Uterus (tissue), 4 donors: ENCODE results near the gene CDC42SE1. TPM values are rescaled to one million over a fixed set of nuclear protein-coding genes. Genes with fewer than 3 reads are reported as not detected.
A peak's percentile ranks its signal among the peaks of the same experiment; 100 is the strongest.

Source experiments
- DNase-seq, 2 donors: peaks; one replicate each; pipeline ENCODE4 v3.0.0-alpha.2; 2019 to 2020
- H3K27ac ChIP-seq, 2 donors: fragments of 200-600 bp; sonication (generic); 1 replicate in 1 of 2; 2 replicates in 1 of 2; pipeline ENCODE4 v1.5.1; 2016 to 2018
- H3K27me3 ChIP-seq, 2 donors: fragments of 200-600 bp; sonication (generic); one replicate each; pipeline ENCODE4 v1.5.1; 2018 to 2019; ENCODE audit warnings: control low read depth in 1 of 2
- H3K36me3 ChIP-seq, 2 donors: fragments of 200-600 bp; sonication (generic); one replicate each; pipeline ENCODE4 v1.5.1; 2019; ENCODE audit warnings: control low read depth in 1 of 2
- H3K4me1 ChIP-seq, 2 donors: fragments of 200-600 bp; sonication (generic); one replicate each; pipeline ENCODE4 v1.5.1; 2018 to 2019; ENCODE audit warnings: control low read depth in 1 of 2
- H3K4me3 ChIP-seq, 2 donors: fragments of 200-600 bp; sonication (generic); 1 replicate in 1 of 2; 2 replicates in 1 of 2; pipeline ENCODE4 v1.5.1; 2018 to 2019; ENCODE audit warnings: mild to moderate bottlenecking in 1 of 2
- H3K9me3 ChIP-seq, 2 donors: fragments of 200-600 bp; sonication (generic); one replicate each; pipeline ENCODE4 v1.5.1; 2019; ENCODE audit warnings: control low read depth in 1 of 2
- CTCF ChIP-seq, 4 experiments: fragments of 200-600 bp in 2 of 4; fragments of 450-650 bp in 2 of 4; sonication (generic) in 2 of 4; IDR thresholded peaks; one replicate each; pipeline ENCODE4 v1.5.1; 2016 to 2019; ENCODE audit warnings: antibody characterized with exemption in 4 of 4, mild to moderate bottlenecking in 2 of 4, moderate library complexity in 1 of 4
- POLR2A ChIP-seq, 2 donors: fragments of 450-650 bp; IDR thresholded peaks; one replicate each; pipeline ENCODE4 v1.6.1; 2016; ENCODE audit warnings: antibody characterized with exemption in 2 of 2, mild to moderate bottlenecking in 1 of 2, moderate library complexity in 1 of 2
- intact Hi-C: fragments of 100-400 bp; cut with DNase I; formaldehyde crosslinking; loops from one replicate; pipeline ENCODE4 v1.15.1; 2023; ENCODE audit warnings: low total_unique reads
- total RNA-seq, 4 donors: library from RNA; depleted of rRNA in 3 of 4; stranded (reverse); fragments of >200 nt in 3 of 4; gene quantifications; one replicate each; pipeline versions ENCODE4 v1.1.0 to v1.2.4, GENCODE V29; 2014 to 2023
- donor health status: DM: yes; HTN: yes; CAD: no.

The CDC42SE1 gene
- total RNA-seq, 4 donors from 2014 or later: 21.5 to 80.8 (median 39.4) TPM

- Histone ChIP-seq H3K36me3 (no peaks in the 10 kb centered on the region), H3K9me3 (no peaks in the 10 kb centered on the region)
Observed at GRCh38 chr1:151051356-151052009, 7.9 kb downstream of the CDC42SE1 start.

GRCh38 chr1:151050051-151050688 lies 9.3 kb downstream of the CDC42SE1 start:
- intact Hi-C loops: no loop called here
- Histone ChIP-seq H3K36me3 (no peaks in the 10 kb centered on the region), H3K27ac (no peak overlapping the region), H3K9me3 (no peaks in the 10 kb centered on the region), H3K27me3 (no peaks in the 10 kb centered on the region), H3K4me3 (no peak overlapping the region), H3K4me1 (no peaks in the 10 kb centered on the region)
- no peak for DNase-seq
- no peak for TF ChIP-seq CTCF (IDR thresholded peaks at IDR 0.05)
- TF ChIP-seq POLR2A (IDR thresholded peaks at IDR 0.05): no peak

More at GRCh38 chr1:151051356-151052009, 7.9 kb downstream of the CDC42SE1 start:
- Histone ChIP-seq H3K27me3 (no peaks in the 10 kb centered on the region), H3K4me1 (peaks cover 0 to 9% of the 10 kb centered on the region in 2 donors), H3K27ac (no peak overlapping the region), H3K4me3 (no peak overlapping the region)
- no peak for DNase-seq
- no peak for TF ChIP-seq POLR2A (IDR thresholded peaks at IDR 0.05)
- intact Hi-C loops: no loop called here

- intact Hi-C loops: no loop called here
Observed at GRCh38 chr1:151049458-151049857, 10.0 kb downstream of the CDC42SE1 start.

GRCh38 chr1:151048645-151049032 lies 10.8 kb downstream of the CDC42SE1 start:
- H3K4me1 ChIP-seq: no peaks in the 10 kb centered on the region
- TF ChIP-seq POLR2A (IDR thresholded peaks at IDR 0.05): no peak
- no peak for TF ChIP-seq CTCF (IDR thresholded peaks at IDR 0.05)
- H3K27me3 ChIP-seq: no peaks in the 10 kb centered on the region
- H3K4me3 ChIP-seq: peak overlapping the region; percentile 57 to 71
- DNase-seq: no peak
- peak overlapping the region; percentile 89 to 94 for H3K27ac ChIP-seq
- H3K9me3 ChIP-seq: no peaks in the 10 kb centered on the region
- H3K36me3 ChIP-seq: no peaks in the 10 kb centered on the region
- intact Hi-C loops: no loop called here

More at GRCh38 chr1:151049458-151049857, 10.0 kb downstream of the CDC42SE1 start:
- no peak overlapping the region for H3K4me3 ChIP-seq
- H3K9me3 ChIP-seq: no peaks in the 10 kb centered on the region
- no peaks in the 10 kb centered on the region for H3K36me3 ChIP-seq
- DNase-seq: no peak
- no peaks in the 10 kb centered on the region for H3K27me3 ChIP-seq
- TF ChIP-seq POLR2A (IDR thresholded peaks at IDR 0.05) (no peak), CTCF (IDR thresholded peaks at IDR 0.05) (no peak)
- H3K4me1 ChIP-seq: no peaks in the 10 kb centered on the region
- H3K27ac ChIP-seq: no peak overlapping the region

GRCh38 chr1:151047925-151048644 lies 11.3 kb downstream of the CDC42SE1 start:
- no peaks in the 10 kb centered on the region for H3K36me3 ChIP-seq
- peak overlapping the region; percentile 57 to 71 for H3K4me3 ChIP-seq
- intact Hi-C loops: no loop called here
- H3K27me3 ChIP-seq: no peaks in the 10 kb centered on the region
- no peaks in the 10 kb centered on the region for H3K9me3 ChIP-seq
- peak overlapping the region; percentile 89 to 94 for H3K27ac ChIP-seq
- no peaks in the 10 kb centered on the region for H3K4me1 ChIP-seq
- peak; percentile 69 to 71 for DNase-seq
- TF ChIP-seq CTCF (IDR thresholded peaks at IDR 0.05): peak; percentile 26 to 63 (median 50)
- TF ChIP-seq POLR2A (IDR thresholded peaks at IDR 0.05): peak in 1 of 2 donors; percentile 20
